Measurements from ENCODE around the gene EGFL7. TPM values are rescaled to one million over a fixed set of nuclear protein-coding genes. Genes with fewer than 3 reads are reported as not detected.
A peak's percentile ranks its signal among the peaks of the same experiment; 100 is the strongest.

EGFL7 gene
- total and polyA plus RNA-seq, 5 donors: 73.3 to 148 (median 83.6) TPM

DNA sequence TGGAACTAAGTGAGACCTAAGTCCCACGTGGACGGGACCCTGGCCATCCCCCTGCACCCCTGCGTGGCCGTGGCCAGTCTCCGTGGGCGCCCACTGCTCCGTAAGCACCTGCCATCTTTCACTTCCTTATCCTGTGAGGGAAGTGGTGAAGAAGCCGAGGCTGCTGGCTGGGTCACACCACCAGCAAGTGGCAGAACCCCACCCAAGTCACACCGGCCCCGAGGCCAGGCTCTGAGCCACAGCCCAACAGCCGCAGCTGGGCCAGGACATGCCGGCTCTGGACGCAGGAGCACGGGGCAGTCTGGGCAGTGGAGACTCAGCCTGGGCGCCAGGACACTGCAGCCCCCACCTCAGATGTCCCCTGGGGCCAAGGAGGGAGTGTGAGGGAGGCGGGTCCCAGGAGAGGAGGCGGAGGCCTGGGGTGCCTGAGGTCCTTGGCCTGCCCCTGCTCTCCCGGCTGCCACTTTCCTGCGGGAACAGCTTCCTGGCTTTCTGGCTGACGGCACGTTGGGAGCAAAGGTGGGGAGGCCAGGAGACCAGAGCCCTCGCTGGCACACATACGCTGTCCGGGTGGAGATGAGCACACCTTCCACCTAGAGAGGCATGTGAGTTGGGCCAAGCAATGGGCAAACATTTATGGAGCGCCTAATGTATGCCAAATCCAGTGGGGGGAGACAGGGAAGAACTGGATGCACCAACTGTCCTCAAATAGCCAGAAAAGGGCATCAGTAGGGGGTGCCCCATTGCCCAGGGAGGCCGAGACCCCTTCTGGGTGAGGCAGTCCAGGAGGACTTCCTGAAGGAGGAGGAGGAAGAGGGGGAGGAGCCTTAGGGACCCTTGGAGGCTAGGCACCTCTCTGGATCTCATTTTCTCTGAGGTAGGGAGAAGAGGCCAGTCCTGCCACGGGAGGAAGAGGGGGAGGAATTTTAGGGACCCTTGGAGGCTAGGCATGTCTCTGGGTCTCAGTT lies 43.9 kb upstream of the EGFL7 start:
- DNase-seq (peak; percentile 53 to 80 (median 64)), ATAC-seq (no peak)
- Histone ChIP-seq H3K27ac (ENCODE audit: low read length) (no peak overlapping the region), H3K4me3 (ENCODE audit: low read length) (no peak overlapping the region), H3K4me1 (ENCODE audit: control insufficient read depth, insufficient read depth, low read length) (no peaks in the 10 kb centered on the region), H3K27me3 (ENCODE audit: control insufficient read depth, insufficient read depth) (no peaks in the 10 kb centered on the region), H3K9me3 (ENCODE audit: control insufficient read depth, low read length) (no peaks in the 10 kb centered on the region)
- 68% methylated on average over 27 of the region's 27 CpGs for WGBS
- intact Hi-C loops (cut with DNase I): no loop called here

DNA sequence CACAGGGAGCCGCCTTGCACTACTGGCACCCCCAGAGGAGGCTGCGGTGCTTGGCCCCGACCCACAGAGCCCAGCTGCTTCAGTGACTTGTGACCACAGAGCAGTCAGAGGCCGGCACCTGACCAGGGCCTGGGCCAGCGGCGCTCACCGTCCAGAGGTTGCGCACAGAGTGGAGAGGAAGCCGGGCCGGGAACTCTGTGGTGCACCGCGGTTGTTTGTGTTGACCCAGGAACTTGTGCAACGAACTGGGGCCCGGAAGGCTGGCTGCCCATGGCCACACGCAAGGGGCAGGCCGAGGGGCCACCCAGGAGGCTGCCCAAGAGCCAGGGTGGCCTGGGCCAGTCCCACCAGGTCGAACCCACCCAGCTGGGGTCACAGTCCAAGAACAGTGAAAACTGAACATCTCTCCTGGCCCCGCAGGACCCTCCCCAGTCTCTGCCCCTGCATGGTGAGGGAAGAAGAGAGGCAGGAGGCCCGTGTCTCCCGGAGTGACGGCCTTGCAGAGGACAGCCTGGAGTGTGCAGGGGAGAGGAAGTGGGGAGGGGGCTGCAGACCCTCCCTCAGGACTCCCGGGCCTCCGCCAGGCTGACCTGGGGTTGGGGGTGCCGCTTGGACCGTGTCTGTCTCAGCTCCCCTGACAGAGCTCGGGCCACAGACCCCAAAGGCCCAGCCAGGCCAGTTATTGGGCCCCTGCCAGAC lies 42.8 kb upstream of the EGFL7 start:
- 73% methylated on average over 26 of the region's 26 CpGs for WGBS
- intact Hi-C loops (cut with DNase I): no loop called here
- Histone ChIP-seq H3K27ac (ENCODE audit: low read length) (no peak overlapping the region), H3K27me3 (ENCODE audit: control insufficient read depth, insufficient read depth) (no peaks in the 10 kb centered on the region), H3K9me3 (ENCODE audit: control insufficient read depth, low read length) (no peaks in the 10 kb centered on the region), H3K4me1 (ENCODE audit: control insufficient read depth, insufficient read depth, low read length) (no peaks in the 10 kb centered on the region), H3K4me3 (ENCODE audit: low read length) (no peak overlapping the region)
- ATAC-seq (peak; percentile 3 to 5), DNase-seq (peak; percentile 55 to 86 (median 85))

DNA sequence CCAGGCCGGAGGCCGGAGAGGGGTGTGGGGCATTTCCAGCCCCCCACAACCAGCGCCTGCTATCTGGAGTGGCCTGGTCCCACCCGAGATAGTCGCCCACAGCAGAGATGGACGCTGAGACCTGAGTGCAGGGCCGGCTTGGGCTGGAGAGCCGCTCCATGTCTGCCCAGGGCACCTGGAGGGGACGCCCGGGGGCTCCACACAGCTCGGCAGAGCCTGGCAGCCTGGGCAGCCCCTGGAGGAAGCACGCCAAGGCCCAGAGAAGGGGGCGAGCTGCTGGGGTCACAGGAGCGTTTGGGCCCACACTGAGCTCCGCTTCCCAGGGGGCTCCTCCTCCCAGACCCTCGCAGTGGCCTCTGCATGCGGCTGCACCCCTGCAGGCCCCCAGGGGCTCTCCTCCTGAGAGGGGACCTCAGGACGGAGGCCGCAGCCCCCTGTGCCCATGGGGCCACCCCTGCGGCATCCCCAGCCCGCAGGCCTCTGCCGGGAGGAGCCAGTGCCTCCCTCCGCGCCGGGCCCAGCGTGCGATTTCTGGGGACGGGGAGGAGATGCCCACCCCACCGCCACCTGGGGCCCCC lies 42.2 kb upstream of the EGFL7 start:
- H3K9me3 ChIP-seq (ENCODE audit: control insufficient read depth, low read length): no peaks in the 10 kb centered on the region
- peak in 2 of 3 donors; percentile 47 to 65 for DNase-seq

DNA sequence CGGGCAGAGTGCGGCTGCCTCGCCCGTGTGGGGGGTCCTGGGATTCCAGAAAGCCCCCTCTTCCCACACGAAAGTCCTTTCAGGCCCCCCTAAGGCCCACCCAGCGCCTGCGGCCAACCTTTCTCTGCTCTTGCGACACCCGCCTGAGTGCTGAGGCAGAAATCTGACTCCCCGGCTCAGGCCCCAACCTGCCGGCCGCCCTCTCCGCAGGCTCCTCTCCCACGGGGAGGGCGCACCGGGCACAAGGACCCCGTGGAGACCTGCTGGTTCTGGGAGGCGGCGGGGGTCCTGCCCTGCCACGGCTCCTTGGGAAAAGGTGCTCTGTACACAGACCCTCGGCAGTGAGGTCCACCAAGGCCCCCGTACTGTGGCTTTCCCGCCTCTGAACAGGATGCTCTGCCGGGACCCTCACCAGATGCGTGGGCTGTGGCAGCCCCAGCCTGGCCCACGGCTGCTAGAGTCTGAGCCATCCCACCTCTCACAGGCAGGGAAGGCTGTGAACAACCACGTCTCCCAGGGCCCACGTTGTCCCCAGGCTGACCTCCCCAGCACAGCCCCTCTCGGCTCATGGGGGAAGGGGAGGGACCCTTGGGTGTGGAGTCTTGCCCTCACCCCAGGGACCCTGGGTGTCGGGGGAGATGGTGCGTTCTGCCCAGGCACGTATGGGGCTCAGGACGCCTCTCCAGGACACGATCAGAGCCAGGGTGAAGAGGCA lies 41.5 kb upstream of the EGFL7 start:
- intact Hi-C loops (cut with DNase I): no loop called here
- no peak for ATAC-seq
- H3K27me3 ChIP-seq (ENCODE audit: control insufficient read depth, insufficient read depth): no peaks in the 10 kb centered on the region
- H3K9me3 ChIP-seq (ENCODE audit: control insufficient read depth, low read length): no peaks in the 10 kb centered on the region
- DNase-seq: peak in 2 of 3 donors; percentile 49 to 61
- no peak overlapping the region for H3K4me3 ChIP-seq (ENCODE audit: low read length)
- H3K27ac ChIP-seq (ENCODE audit: low read length): no peak overlapping the region
- WGBS: 76% methylated on average over 34 of the region's 34 CpGs
- H3K4me1 ChIP-seq (ENCODE audit: control insufficient read depth, insufficient read depth, low read length): no peaks in the 10 kb centered on the region

More for the DNA sequence above, 42.2 kb upstream of the EGFL7 start:
- no peak overlapping the region for H3K27ac ChIP-seq (ENCODE audit: low read length)
- no peak overlapping the region for H3K4me3 ChIP-seq (ENCODE audit: low read length)
- intact Hi-C loops (cut with DNase I): no loop called here
- 94% methylated on average over 29 of the region's 29 CpGs for WGBS
- no peaks in the 10 kb centered on the region for H3K4me1 ChIP-seq (ENCODE audit: control insufficient read depth, insufficient read depth, low read length)
- H3K27me3 ChIP-seq (ENCODE audit: control insufficient read depth, insufficient read depth): no peaks in the 10 kb centered on the region
- no peak for ATAC-seq

DNA sequence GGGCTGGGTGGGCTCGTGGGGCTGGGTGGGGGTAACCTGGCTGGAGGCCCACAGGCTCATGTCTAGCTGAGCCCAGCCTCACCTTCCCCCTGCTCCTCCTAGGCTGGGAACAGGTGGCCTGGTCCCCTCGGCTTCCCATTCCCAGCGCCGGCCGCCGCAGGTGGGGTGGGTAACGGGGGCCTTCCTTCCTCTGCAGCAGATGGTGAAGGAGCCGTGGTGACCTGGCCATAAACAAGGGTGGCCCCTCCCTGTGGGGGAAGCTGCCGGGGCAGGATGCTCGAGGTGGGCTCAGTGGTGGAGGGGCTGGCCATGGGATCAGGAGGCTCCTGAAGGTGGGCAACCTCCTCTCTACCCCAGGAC lies 41.0 kb upstream of the EGFL7 start:
- DNase-seq (peak in 2 of 3 donors; percentile 30 to 64), ATAC-seq (no peak)
- Histone ChIP-seq H3K4me3 (ENCODE audit: low read length) (no peak overlapping the region), H3K9me3 (ENCODE audit: control insufficient read depth, low read length) (no peaks in the 10 kb centered on the region), H3K27ac (ENCODE audit: low read length) (no peak overlapping the region), H3K4me1 (ENCODE audit: control insufficient read depth, insufficient read depth, low read length) (no peaks in the 10 kb centered on the region), H3K27me3 (ENCODE audit: control insufficient read depth, insufficient read depth) (no peaks in the 10 kb centered on the region)
- intact Hi-C loops (cut with DNase I): no loop called here
- 78% methylated on average over 10 of the region's 10 CpGs for WGBS

DNA sequence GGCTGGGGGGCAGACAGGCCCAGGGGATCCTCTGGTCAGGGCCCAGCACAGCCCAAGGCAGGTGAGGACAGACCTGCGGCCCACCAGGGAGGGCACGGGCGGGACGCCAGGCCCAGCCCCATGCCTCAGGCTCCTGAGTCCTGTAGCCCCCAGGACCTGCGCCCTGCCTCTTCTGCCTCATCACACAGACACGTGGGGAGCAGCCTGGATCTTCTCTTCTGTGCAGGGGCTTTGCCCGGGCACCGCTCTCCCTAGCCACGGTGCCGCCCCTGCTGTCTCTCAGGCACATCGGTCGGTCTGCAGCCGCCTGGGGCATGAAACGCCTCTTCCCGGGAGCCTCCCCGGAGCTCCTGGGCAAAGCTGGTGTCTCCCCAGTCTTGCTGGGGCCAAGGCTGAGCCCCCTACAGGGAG lies 40.2 kb upstream of the EGFL7 start:
- no peaks in the 10 kb centered on the region for H3K9me3 ChIP-seq (ENCODE audit: control insufficient read depth, low read length)
- H3K4me1 ChIP-seq (ENCODE audit: control insufficient read depth, insufficient read depth, low read length): no peaks in the 10 kb centered on the region
- DNase-seq (peak in 2 of 3 donors; percentile 45 to 46), ATAC-seq (no peak)
- intact Hi-C loops (cut with DNase I): no loop called here
- H3K4me3 ChIP-seq (ENCODE audit: low read length): no peak overlapping the region
- H3K27me3 ChIP-seq (ENCODE audit: control insufficient read depth, insufficient read depth): no peaks in the 10 kb centered on the region
- H3K27ac ChIP-seq (ENCODE audit: low read length): no peak overlapping the region
- WGBS: 93% methylated on average over 16 of the region's 16 CpGs

DNA sequence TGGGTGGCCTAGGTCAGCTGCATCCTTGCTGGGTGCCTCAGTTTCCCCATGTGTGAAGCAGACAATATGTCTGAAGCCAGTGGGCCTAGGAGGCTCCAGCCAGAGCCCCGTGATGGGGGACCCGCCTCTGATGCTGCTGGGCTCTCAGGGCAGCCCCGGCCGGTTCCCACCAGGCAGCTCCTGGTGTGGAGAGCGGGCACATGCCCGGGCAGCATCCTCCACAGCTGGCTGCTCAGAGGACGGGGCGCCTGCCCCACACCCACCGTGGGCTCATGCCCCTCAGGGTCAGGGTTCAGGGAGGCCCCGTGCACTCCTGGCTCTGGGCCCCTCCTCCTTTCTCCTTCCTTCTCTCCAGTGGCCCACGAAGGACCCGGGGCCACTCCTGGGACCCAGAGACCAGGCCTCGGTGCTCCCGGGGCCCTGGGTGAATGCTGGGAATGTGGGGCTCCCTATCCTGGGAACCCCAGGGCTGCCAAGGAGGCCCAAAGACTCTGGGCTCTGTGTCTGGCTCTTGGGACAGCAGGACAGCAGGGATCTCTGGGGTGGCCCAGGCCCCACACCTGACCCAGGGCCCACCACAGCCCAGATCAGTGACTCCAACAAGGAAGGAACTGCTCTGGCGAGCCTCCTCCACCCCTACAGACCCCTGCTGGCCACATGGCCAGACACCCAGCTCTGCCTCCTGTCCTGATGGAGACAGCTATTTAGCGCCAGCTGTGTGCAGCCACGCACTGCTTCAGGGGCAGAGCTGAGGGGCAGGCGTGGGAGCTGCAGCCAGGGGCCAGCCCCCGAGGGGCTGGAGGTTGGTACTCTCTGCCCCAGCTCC lies 39.5 kb upstream of the EGFL7 start:
- DNase-seq (peak in 2 of 3 donors; percentile 33 to 47), ATAC-seq (no peak)
- WGBS: 93% methylated on average over 19 of the region's 19 CpGs
- H3K9me3 ChIP-seq (ENCODE audit: control insufficient read depth, low read length): no peaks in the 10 kb centered on the region
- H3K4me1 ChIP-seq (ENCODE audit: control insufficient read depth, insufficient read depth, low read length): no peaks in the 10 kb centered on the region
- no peak overlapping the region for H3K4me3 ChIP-seq (ENCODE audit: low read length)
- intact Hi-C loops (cut with DNase I): no loop called here
- H3K27ac ChIP-seq (ENCODE audit: low read length): no peak overlapping the region
- H3K27me3 ChIP-seq (ENCODE audit: control insufficient read depth, insufficient read depth): no peaks in the 10 kb centered on the region

DNA sequence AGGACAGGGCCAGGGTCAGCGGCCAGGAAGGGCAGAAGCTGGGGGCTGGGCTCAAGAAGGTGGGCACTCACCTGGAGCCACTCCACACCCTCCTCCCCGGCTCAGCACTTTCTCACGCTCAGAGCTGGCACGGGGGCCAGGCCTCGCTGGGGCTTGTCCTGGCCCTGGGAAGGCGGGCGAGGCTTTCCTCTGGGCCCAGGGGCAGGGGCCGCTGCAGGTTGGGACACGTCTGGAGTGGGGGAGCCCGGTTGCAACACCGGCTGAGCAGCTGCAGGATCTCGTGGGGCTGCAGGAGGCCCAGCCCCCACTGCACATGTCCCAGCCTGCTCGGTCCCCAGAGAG lies 38.9 kb upstream of the EGFL7 start:
- DNase-seq (peak; percentile 12 to 57 (median 55)), ATAC-seq (no peak)
- 82% methylated on average over 13 of the region's 13 CpGs for WGBS
- H3K9me3 ChIP-seq (ENCODE audit: control insufficient read depth, low read length): no peaks in the 10 kb centered on the region
- no peak overlapping the region for H3K27ac ChIP-seq (ENCODE audit: low read length)
- H3K4me1 ChIP-seq (ENCODE audit: control insufficient read depth, insufficient read depth, low read length): no peaks in the 10 kb centered on the region
- H3K27me3 ChIP-seq (ENCODE audit: control insufficient read depth, insufficient read depth): no peaks in the 10 kb centered on the region
- no peak overlapping the region for H3K4me3 ChIP-seq (ENCODE audit: low read length)
- intact Hi-C loops (cut with DNase I): no loop called here

DNA sequence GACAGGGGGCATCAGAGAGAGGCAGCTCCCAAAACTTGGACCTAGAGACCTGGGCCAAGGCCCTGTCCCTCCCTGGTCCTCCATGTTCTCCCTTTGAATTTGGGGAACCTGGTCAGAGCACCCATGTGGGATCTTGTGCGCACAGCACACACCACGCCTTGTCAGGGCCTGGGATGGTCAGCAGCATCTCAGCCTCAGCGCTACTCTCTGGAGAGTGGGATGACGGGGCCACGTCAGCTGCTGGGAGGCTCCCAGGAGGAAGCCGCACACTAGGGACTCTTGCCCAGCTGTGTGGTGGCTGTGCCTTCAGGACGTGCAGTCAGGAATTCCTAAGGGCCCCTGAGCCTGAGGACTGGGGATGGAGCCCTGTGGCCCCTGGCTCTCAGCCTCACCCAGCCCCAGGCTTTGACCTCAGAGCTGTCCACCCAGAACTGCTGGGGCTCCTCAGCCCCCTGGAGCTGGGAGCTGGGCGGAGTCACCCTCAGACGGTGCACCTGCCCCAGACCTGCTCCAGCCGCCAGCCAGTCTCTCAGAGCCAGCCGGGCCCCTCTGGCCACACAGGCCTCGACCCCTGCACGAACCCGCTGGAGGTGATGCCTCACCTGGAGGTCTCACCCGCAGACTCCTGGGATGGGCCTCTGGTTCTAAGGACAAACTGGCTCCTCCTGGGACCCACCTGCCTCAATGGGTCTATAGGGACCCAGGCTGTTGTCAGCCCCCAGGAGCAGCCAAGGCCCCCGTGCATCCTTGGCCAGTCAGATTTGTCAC lies 38.3 kb upstream of the EGFL7 start:
- H3K4me1 ChIP-seq (ENCODE audit: control insufficient read depth, insufficient read depth, low read length): no peaks in the 10 kb centered on the region
- intact Hi-C loops (cut with DNase I): no loop called here

More for the DNA sequence above, 38.3 kb upstream of the EGFL7 start:
- H3K9me3 ChIP-seq (ENCODE audit: control insufficient read depth, low read length): no peaks in the 10 kb centered on the region
- H3K4me3 ChIP-seq (ENCODE audit: low read length): no peak overlapping the region
- DNase-seq (peak; percentile 19 to 56 (median 55)), ATAC-seq (no peak)
- H3K27me3 ChIP-seq (ENCODE audit: control insufficient read depth, insufficient read depth): no peaks in the 10 kb centered on the region
- H3K27ac ChIP-seq (ENCODE audit: low read length): peak overlapping the region; percentile 4
- 79% methylated on average over 16 of the region's 16 CpGs for WGBS

All from right cardiac atrium (tissue), 5 donors.